Medulla oblongata (tissue), 1 donor: Measurements from ENCODE around the gene SLC12A8.
A peak's percentile ranks its signal among the peaks of the same experiment; 100 is the strongest.

Source experiments
- DNase-seq: peaks from one replicate; pipeline ENCODE4 v3.0.0-alpha.2; 2015; ENCODE audit errors: extremely low spot score

The SLC12A8 gene

GRCh38 chr3:125154110-125154509 is 58.4 kb downstream of the SLC12A8 start:
- DNase-seq, result no peak

DNA sequence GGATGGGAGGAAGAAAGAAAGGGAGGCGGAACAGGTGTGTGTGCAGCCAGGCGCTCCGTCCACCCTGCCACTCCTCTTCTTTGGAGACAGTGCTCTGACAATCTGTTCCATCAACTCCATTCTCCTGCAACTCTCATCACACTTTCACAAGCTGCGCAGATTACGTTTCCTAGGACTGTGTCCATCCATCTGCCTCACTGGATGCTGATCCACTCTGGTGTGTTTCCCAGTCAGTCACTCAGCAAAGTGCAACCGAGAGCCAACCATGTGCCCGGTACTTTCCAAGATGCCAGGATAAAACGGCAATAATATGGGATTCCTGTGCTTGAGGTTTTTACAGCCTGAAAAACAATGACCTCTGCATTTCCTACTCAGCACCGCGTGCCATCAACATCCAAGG is 59.6 kb downstream of the SLC12A8 start:
- no peak for DNase-seq

DNA sequence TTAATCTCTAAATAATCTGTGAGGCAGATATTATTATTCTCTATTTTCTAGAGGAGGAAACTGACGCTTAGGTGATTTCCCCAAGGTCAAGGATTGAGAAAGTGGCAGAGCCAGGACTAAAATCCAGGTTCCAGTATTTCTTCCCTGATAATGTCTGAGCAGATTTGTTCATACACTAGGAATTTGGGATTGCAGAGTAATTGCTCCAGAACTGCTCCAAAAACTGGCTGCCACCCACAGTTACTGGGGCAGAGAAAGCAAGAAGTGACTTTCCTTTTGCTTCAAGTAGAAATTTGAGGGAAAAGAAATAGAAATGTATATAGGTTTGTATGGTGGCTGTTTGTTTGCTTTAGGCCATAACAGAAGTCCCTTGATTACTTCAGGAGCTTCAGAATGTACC is 60.6 kb downstream of the SLC12A8 start:
- no peak for DNase-seq

DNA sequence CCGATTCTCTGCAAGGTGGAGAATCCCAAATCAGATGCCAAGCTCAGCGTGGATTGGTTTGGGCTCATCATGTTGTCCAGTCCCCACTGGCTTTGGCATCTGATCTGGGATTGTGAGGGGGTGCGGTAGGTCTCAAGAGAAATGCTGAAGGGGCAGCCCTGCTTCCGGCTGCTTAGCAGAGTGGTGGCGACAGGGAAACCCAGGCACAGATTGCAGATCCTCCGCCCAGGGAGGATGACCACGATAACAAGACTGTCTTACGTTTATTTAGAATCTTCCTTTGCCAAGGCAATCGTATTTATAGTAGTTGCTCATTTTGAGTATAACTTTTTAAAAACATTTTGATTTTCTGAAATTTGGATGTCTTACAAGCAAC is 61.1 kb downstream of the SLC12A8 start:
- no peak for DNase-seq

GRCh38 chr3:125150525-125151441 is 61.8 kb downstream of the SLC12A8 start:
- DNase-seq, result no peak

- DNase-seq, result no peak
Measured at GRCh38 chr3:125149462-125149861, 63.1 kb downstream of the SLC12A8 start.

DNA sequence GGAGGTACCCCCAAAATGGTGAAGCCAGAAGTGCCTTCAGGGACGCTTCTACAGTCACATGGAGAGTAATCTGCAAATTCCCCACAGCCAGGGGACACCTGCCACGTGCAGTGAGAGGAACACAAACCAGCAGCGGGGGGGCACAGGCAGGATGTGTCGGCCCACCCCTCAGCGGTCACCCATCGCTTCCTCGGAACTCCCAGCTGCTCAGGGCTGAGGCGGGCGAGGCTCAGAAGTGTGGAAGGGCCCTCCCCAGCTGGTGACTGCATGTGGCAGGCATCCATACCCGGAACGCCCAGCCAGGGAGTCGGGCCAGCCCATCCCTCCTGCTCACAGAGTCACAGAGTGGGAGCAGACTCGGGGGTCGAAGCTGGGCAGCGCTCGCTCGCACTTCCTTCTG is 63.7 kb downstream of the SLC12A8 start:
- no peak for DNase-seq

DNA sequence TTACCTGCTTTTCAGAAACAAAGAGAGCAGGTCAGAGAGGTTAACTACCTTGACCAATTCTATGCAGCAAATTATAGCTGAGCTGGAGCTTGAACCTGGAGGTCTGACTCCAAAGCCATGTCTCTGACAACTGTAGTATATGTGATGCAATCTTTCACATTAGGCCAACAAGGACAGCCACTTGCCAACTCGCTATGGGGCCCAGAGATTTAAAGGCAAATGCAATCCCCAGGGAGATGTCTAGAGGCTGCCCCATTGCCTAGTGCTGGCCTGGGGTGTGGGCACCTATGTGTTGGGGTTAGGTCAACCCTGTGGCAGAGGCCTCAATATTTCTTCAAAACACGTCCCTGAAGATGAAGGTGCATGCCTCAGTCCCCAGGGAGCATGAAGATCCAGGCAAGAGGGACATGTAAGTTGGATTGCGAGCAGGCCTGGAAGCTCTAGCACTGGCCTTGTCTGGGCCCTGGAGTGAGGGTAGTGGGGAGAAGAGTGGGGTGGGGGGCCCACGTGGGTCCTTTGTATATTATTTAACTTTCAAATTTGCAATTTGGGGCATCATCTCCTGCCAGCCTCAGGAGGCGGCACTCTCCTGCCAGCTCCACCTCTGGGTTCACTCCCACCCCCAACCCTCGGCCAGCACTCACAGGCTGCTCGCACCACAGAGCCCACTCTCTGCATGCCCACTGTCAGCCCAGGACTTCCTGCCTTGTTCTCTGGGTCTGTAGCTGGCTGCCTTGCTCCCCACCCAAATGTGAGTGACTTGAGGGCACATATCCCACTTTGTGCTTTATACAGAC is 64.3 kb downstream of the SLC12A8 start:
- DNase-seq, result no peak

- DNase-seq, result no peak
Measured at GRCh38 chr3:125147491-125147820, 65.1 kb downstream of the SLC12A8 start.

- DNase-seq, result peak; percentile 72
Measured at GRCh38 chr3:125146626-125147490, 65.7 kb downstream of the SLC12A8 start.

GRCh38 chr3:125145751-125146475 is 66.6 kb downstream of the SLC12A8 start:
- DNase-seq, result peak; percentile 42

- no peak for DNase-seq
Measured at GRCh38 chr3:125144653-125145314, 67.8 kb downstream of the SLC12A8 start.

GRCh38 chr3:125143982-125144652 is 68.4 kb downstream of the SLC12A8 start:
- no peak for DNase-seq

- DNase-seq, result no peak
Measured at GRCh38 chr3:125143538-125143937, 69.0 kb downstream of the SLC12A8 start.

DNA sequence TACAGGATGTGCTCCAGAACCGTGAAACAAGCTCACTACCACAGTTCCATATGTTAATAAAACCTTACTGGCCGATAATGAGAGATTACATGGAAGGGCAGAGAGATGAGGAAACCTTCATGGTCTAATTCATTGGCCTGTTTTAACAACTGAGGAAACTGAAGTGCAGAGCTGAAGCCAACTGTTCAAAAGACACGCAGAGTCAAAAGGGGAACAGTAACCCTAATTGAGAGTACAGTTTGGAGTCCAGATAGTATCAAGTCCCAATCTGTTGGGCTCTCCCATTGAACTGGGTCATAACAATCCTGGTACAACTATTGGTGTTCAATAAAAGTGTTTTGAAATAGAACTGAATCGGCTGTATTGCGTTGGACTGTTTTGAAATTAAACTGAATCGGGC is 69.6 kb downstream of the SLC12A8 start:
- no peak for DNase-seq

- no peak for DNase-seq
Measured at GRCh38 chr3:125142420-125142778, 70.1 kb downstream of the SLC12A8 start.

GRCh38 chr3:125141596-125142419 is 70.7 kb downstream of the SLC12A8 start:
- DNase-seq, result peak; percentile 61

DNA sequence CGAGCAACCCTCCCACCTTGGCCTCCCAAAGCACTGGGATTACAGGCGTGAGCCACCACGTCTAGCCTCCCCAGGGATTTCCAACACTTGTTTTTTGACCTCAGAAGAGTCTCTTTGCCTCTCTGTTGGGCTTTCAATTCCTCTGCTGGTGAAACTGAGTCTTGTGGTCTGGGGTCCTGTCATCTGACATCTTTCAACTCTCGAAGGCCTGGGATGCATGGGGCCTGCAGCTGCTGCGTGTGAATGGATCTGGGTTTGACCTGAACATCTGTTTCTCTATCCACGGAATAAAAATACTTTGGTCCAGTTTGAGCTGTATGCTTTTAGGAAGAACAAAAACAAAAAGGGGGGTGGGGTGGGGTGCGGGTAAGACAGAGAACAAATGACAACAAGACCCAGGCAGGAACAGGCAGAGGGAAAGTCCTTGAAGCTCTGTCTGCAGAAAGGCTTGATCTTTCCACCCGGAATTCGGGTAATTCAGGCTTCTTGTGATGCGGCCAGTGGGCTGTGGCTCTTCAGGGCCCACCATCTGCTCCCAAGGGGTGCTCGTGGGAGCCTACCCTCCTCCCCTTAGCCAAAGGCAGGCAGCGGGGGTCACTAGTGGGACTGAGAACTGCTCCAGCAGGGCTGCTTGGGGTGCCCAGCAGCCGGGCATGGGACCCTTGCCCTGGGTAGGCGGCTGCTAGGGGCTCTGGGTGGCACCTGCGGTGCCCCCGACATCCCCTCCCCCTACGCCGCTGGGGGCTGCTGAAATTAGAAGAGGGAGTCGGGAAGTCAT is 71.5 kb downstream of the SLC12A8 start:
- DNase-seq, result no peak
